ENCODE data around the gene CDYL2.

CDYL2 gene

DNA sequence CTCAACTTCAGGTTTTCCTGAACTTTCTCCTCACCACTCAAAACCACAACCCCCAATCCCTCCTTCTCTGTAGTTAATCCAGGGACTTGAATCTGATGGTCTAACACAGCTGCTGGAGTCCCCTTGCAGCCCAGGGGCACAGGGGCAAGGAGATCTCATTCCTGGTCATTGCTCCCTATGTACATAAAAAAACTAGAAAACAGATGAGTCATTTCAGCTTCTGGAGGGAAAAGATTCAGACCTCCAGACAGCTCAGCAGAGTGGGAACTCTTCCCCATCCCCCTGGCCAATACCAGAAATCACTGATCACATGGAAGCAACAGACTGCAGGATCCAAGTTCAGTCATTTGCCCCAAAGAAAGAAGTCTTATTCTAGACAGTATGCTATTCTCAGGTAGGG is 201.5 kb downstream of the CDYL2 start:
- no peak for ATAC-seq
- TF ChIP-seq ZNF70 (CRISPR knock-in tag; IDR thresholded peaks at IDR 0.05) (no peak), ZFP3 (CRISPR knock-in tag; IDR thresholded peaks at IDR 0.05) (no peak), SNAI2 (CRISPR knock-in tag; IDR thresholded peaks at IDR 0.05) (no peak), PPARA (CRISPR knock-in tag; IDR thresholded peaks at IDR 0.05; ENCODE audit: borderline replicate concordance) (no peak), RARB (CRISPR knock-in tag; IDR thresholded peaks at IDR 0.05) (no peak), ZNF565 (CRISPR knock-in tag; conservative IDR thresholded peaks at IDR 0.05; ENCODE audit: low read depth) (no peak), OSR1 (CRISPR knock-in tag; IDR thresholded peaks at IDR 0.05) (no peak), ZNF8 (CRISPR knock-in tag; IDR thresholded peaks at IDR 0.05) (no peak), BACH2 (CRISPR knock-in tag; IDR thresholded peaks at IDR 0.05; ENCODE audit: borderline replicate concordance) (no peak), GLIS3 (CRISPR knock-in tag; IDR thresholded peaks at IDR 0.05) (no peak), TCF4 (CRISPR knock-in tag; IDR thresholded peaks at IDR 0.05; ENCODE audit: borderline replicate concordance) (no peak), ZFP30 (CRISPR knock-in tag; IDR thresholded peaks at IDR 0.05) (no peak)
- TF ChIP-seq, protein P1, sequence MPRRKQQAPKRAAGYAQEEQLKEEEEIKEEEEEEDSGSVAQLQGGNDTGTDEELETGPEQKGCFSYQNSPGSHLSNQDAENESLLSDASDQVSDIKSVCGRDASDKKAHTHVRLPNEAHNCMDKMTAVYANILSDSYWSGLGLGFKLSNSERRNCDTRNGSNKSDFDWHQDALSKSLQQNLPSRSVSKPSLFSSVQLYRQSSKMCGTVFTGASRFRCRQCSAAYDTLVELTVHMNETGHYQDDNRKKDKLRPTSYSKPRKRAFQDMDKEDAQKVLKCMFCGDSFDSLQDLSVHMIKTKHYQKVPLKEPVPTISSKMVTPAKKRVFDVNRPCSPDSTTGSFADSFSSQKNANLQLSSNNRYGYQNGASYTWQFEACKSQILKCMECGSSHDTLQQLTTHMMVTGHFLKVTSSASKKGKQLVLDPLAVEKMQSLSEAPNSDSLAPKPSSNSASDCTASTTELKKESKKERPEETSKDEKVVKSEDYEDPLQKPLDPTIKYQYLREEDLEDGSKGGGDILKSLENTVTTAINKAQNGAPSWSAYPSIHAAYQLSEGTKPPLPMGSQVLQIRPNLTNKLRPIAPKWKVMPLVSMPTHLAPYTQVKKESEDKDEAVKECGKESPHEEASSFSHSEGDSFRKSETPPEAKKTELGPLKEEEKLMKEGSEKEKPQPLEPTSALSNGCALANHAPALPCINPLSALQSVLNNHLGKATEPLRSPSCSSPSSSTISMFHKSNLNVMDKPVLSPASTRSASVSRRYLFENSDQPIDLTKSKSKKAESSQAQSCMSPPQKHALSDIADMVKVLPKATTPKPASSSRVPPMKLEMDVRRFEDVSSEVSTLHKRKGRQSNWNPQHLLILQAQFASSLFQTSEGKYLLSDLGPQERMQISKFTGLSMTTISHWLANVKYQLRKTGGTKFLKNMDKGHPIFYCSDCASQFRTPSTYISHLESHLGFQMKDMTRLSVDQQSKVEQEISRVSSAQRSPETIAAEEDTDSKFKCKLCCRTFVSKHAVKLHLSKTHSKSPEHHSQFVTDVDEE (CRISPR knock-in tag; IDR thresholded peaks at IDR 0.05), result no peak
- TF ChIP-seq, protein P2, sequence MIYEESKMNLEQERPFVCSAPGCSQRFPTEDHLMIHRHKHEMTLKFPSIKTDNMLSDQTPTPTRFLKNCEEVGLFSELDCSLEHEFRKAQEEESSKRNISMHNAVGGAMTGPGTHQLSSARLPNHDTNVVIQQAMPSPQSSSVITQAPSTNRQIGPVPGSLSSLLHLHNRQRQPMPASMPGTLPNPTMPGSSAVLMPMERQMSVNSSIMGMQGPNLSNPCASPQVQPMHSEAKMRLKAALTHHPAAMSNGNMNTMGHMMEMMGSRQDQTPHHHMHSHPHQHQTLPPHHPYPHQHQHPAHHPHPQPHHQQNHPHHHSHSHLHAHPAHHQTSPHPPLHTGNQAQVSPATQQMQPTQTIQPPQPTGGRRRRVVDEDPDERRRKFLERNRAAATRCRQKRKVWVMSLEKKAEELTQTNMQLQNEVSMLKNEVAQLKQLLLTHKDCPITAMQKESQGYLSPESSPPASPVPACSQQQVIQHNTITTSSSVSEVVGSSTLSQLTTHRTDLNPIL (CRISPR knock-in tag; IDR thresholded peaks at IDR 0.05; ENCODE audit: low read depth), result no peak
- TF ChIP-seq, protein P3, sequence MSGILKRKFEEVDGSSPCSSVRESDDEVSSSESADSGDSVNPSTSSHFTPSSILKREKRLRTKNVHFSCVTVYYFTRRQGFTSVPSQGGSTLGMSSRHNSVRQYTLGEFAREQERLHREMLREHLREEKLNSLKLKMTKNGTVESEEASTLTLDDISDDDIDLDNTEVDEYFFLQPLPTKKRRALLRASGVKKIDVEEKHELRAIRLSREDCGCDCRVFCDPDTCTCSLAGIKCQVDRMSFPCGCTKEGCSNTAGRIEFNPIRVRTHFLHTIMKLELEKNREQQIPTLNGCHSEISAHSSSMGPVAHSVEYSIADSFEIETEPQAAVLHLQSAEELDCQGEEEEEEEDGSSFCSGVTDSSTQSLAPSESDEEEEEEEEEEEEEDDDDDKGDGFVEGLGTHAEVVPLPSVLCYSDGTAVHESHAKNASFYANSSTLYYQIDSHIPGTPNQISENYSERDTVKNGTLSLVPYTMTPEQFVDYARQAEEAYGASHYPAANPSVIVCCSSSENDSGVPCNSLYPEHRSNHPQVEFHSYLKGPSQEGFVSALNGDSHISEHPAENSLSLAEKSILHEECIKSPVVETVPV (CRISPR knock-in tag; IDR thresholded peaks at IDR 0.05), result no peak

DNA sequence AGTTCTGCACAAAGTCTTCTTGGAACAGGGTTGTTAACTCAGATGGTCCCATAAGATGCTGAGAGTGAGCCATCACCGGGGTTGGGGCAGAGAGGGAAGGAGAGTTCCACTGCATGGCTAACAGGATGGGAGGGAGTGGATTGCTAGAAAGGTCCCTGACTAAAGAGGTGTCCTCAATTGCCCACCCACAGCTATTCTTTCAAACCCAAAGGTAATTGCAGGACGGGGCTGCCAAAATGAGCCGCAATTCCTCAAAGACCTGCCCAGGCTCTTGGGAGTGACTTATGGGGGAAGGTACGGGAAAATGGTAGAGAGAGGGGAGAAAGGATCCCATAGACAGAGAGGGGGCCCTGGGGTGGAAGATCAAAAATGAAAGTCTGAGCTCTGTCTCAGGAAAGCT is 203.2 kb downstream of the CDYL2 start:
- ATAC-seq, result no peak

DNA sequence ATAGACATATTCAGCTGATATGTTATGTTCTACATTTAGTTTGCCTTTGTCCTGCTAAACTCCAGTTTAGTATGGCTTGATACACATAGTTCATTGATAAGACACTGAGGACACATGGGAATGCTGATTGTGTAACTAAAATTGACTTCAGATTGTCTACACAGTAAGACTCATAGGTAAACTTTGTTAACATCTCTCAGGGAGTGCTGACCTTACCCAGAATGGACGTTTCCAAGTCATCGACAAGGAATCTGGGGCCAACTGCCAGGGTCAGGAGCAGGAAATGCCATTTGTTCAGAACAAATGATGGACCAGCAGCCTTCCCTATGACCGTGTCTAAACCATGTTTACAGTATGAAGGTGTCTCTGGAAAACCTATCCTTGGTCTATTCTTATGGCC is 204.9 kb downstream of the CDYL2 start:
- no peak for ATAC-seq
- TF ChIP-seq CSDC2 (CRISPR knock-in tag; IDR thresholded peaks at IDR 0.05) (no peak), RARB (CRISPR knock-in tag; IDR thresholded peaks at IDR 0.05) (no peak), ZNF70 (CRISPR knock-in tag; IDR thresholded peaks at IDR 0.05) (no peak), ESRRG (CRISPR knock-in tag; IDR thresholded peaks at IDR 0.05) (no peak), ZNF565 (CRISPR knock-in tag; conservative IDR thresholded peaks at IDR 0.05; ENCODE audit: low read depth) (no peak), SNAI2 (CRISPR knock-in tag; IDR thresholded peaks at IDR 0.05) (no peak), ZFP30 (CRISPR knock-in tag; IDR thresholded peaks at IDR 0.05) (no peak), ZNF8 (CRISPR knock-in tag; IDR thresholded peaks at IDR 0.05) (no peak), TCF4 (CRISPR knock-in tag; IDR thresholded peaks at IDR 0.05; ENCODE audit: borderline replicate concordance) (no peak), ZFP3 (CRISPR knock-in tag; IDR thresholded peaks at IDR 0.05) (no peak)
- TF ChIP-seq, protein P2 (CRISPR knock-in tag; IDR thresholded peaks at IDR 0.05; ENCODE audit: low read depth), result no peak
- TF ChIP-seq, protein P4, sequence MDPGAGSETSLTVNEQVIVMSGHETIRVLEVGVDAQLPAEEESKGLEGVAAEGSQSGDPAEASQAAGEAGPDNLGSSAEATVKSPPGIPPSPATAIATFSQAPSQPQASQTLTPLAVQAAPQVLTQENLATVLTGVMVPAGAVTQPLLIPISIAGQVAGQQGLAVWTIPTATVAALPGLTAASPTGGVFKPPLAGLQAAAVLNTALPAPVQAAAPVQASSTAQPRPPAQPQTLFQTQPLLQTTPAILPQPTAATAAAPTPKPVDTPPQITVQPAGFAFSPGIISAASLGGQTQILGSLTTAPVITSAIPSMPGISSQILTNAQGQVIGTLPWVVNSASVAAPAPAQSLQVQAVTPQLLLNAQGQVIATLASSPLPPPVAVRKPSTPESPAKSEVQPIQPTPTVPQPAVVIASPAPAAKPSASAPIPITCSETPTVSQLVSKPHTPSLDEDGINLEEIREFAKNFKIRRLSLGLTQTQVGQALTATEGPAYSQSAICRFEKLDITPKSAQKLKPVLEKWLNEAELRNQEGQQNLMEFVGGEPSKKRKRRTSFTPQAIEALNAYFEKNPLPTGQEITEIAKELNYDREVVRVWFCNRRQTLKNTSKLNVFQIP (CRISPR knock-in tag; IDR thresholded peaks at IDR 0.05; ENCODE audit: borderline replicate concordance, low read depth), result no peak
- TF ChIP-seq, protein P5, sequence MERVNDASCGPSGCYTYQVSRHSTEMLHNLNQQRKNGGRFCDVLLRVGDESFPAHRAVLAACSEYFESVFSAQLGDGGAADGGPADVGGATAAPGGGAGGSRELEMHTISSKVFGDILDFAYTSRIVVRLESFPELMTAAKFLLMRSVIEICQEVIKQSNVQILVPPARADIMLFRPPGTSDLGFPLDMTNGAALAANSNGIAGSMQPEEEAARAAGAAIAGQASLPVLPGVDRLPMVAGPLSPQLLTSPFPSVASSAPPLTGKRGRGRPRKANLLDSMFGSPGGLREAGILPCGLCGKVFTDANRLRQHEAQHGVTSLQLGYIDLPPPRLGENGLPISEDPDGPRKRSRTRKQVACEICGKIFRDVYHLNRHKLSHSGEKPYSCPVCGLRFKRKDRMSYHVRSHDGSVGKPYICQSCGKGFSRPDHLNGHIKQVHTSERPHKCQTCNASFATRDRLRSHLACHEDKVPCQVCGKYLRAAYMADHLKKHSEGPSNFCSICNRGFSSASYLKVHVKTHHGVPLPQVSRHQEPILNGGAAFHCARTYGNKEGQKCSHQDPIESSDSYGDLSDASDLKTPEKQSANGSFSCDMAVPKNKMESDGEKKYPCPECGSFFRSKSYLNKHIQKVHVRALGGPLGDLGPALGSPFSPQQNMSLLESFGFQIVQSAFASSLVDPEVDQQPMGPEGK (CRISPR knock-in tag; IDR thresholded peaks at IDR 0.05; ENCODE audit: borderline replicate concordance), result no peak
- TF ChIP-seq, protein P3 (CRISPR knock-in tag; IDR thresholded peaks at IDR 0.05), result no peak

More for the DNA sequence above, 203.2 kb downstream of the CDYL2 start:
- no peak for TF ChIP-seq ARNTL (CRISPR knock-in tag; IDR thresholded peaks at IDR 0.05; ENCODE audit: borderline replicate concordance, low read depth)
- TF ChIP-seq, protein P5 (CRISPR knock-in tag; IDR thresholded peaks at IDR 0.05; ENCODE audit: borderline replicate concordance), result no peak

All from SK-N-SH treated with all-trans-retinoic acid at 6 μM for 48 hours (cell line).